Left cardiac atrium (tissue), 4 donors: Measurements from ENCODE around the gene PHYH. TPM values are rescaled to one million over a fixed set of nuclear protein-coding genes. Genes with fewer than 3 reads are reported as not detected.
A peak's percentile ranks its signal among the peaks of the same experiment; 100 is the strongest.
"Not testable (repeated sequence)": the region's sequence is repeated elsewhere in the genome, so short reads cannot be mapped to it uniquely, and the experiment has no call there.

Experiments used
- ATAC-seq, 2 donors: fragments of 200-7000 bp; cut with Tn5 transposase; one replicate each; pipeline ENCODE4 v1.9.1; 2020; ENCODE audit warnings: mild to moderate bottlenecking in 2 of 2, moderate library complexity in 2 of 2
- DNase-seq: peaks from one replicate; pipeline ENCODE4 v3.0.0-alpha.2; 2020
- intact Hi-C, 2 donors: fragments of 100-400 bp; cut with DNase I; formaldehyde crosslinking; loops; one replicate each; pipeline versions ENCODE4 v1.14.1 to v1.15.1; 2022 to 2023
- total RNA-seq, 2 donors: library from RNA; stranded (reverse); fragmentation: NEBNext Ultra II Directional; extraction: Animal tissue kit (Norgen Biotek cat#: 25700); gene quantifications; one replicate each; pipeline ENCODE4 v1.2.1, GENCODE V29; 2021
- donor health status: DM: no; HTN: yes; CAD: no.
- donor health status: DM: no; HTN: yes; CAD: no; lungs with severe emphysema.
- donor health status: DM: yes; HTN: yes; CAD: no.
- donor health status: Dilated cardiomyopathy.

The PHYH gene
- total RNA-seq, 2 donors from 2014 or later: 70.6 to 76.6 TPM

- no peak for ATAC-seq
- intact Hi-C loops: loop anchor here in 1 of 2 donors (10.0 kb wide), 1 partner anchor 119 kb away; the partner anchor contains the start of gene MCM10
- no peak for DNase-seq
Measured at GRCh38 chr10:13284050-13284449, 15.8 kb downstream of the PHYH start.

GRCh38 chr10:13282348-13282747 lies 17.5 kb downstream of the PHYH start:
- intact Hi-C loops: loop anchor here in 1 of 2 donors (10.0 kb wide), 1 partner anchor 118 kb away; the partner anchor contains the start of gene MCM10
- DNase-seq, ATAC-seq: not testable (repeated sequence)

DNA sequence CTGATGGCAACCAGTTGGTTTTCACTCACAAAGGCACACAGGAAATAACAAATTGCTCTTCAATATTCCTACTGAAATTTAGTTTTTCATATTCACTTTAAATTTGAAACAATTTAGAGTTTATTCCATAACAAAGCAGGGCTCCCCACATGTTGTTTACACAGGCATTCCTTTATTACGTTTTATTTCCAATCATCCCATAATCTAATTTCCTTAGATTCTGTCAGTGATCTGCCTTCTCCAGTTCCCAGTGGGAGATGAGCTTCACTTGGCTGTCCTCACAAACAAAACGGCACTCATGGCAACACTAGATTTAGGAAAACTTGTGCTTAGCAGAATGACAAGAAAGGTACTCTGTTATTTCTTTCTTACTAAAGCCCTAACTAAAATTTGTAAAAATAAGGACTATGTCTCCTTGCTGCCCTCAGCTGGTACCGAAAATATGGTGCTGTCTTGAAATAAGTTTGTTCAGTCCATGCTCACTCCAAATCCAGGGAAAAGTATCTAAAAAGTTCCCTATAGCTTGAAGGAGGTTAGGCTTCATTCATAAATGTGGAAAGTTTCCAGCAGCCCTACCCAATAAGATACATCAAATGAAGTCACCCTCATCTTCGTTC lies 23.0 kb downstream of the PHYH start:
- intact Hi-C loops: no loop called here
- ATAC-seq: no peak
- DNase-seq: no peak

DNA sequence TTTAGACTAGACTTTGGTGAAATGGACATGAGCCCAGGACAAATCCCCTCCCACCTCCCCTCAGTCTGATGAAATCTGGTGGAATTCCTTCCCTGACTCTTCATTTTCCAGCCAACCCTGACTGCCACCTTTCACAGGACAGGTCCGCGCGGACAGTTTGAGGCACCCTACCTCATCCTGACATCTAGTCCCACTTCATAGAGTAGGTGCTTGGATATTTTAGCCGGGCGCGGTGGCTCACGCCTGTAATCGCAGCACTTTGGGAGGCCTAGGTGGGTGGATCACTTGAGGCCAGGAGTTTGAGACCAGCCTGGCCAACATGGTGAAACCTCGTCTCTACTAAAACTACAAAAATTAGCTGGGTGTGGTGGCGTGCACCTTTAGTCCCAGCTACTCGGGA lies 23.7 kb downstream of the PHYH start:
- intact Hi-C loops, ATAC-seq, DNase-seq: not testable (repeated sequence)

DNA sequence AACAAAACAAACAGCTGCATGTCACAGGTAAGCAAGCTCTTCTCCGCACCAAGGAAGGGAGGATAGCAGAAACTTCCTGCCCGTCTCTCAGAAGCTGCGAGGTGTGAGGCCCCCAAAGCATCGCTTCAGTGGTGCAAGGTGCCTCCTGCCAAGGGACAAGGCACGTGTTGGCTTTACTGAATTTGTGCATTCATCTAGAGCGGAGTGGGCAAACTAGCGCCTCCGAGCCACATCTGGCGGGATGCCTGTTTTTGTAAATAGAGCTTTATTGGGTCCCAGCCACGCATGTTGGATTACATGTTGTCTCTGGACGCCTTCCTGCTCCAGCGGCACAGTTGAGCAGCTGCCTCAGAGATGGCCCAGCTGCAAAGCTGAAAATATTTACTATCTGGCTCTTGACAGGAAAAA lies 27.7 kb downstream of the PHYH start:
- peak; percentile 46 for DNase-seq
- ATAC-seq: peak; percentile 75 to 79
- intact Hi-C loops: no loop called here

- intact Hi-C loops: no loop called here
- ATAC-seq (peak; percentile 53), DNase-seq (peak; percentile 50)
Measured at GRCh38 chr10:13271552-13272163, 28.2 kb downstream of the PHYH start.

- no peak for DNase-seq
- peak in 1 of 2 donors; percentile 79 for ATAC-seq
- intact Hi-C loops: no loop called here
Measured at GRCh38 chr10:13270877-13271551, 28.9 kb downstream of the PHYH start.

GRCh38 chr10:13268841-13269240 lies 31.0 kb downstream of the PHYH start:
- ATAC-seq (no peak), DNase-seq (no peak)
- intact Hi-C loops: no loop called here

DNA sequence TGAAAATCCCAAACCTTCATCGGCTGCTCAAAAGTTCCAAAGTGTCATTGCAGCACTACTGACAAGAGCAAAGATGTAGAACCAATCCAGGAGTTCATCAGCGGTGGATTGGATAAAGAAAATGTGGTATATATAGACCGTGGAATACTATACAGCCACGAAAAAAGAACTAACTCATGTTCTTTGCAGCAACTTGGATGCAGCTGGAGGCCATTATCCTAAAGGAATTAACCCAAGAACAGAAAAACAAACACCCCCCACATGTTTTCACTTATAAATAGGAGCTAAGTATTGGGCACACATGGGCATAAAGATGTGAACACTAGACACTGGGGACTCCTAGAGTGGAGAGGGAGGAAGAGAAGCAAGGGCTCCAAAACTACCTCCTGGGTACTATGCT lies 31.6 kb downstream of the PHYH start:
- DNase-seq (no peak), ATAC-seq (no peak)
- intact Hi-C loops: no loop called here

DNA sequence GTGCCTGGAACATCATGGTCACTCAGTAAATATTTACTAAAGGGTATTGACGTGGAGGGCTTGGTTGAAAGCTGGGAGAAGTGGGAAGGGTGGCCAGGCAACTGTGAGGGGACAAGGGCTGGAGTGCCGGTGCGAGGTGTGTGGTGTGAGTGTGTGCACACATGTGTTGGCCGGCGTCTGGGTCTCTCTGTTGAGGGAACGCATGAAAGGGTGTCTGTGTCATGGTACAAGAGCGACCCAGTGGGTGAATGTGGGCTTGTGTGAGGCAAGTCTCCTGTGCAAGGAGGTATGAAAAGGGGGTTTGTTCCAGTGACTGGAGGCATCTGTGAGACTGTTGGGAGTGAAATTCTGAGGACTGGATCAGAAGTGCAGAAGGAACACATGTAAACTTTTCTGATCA lies 36.3 kb downstream of the PHYH start:
- DNase-seq (no peak), ATAC-seq (no peak)
- intact Hi-C loops: no loop called here

DNA sequence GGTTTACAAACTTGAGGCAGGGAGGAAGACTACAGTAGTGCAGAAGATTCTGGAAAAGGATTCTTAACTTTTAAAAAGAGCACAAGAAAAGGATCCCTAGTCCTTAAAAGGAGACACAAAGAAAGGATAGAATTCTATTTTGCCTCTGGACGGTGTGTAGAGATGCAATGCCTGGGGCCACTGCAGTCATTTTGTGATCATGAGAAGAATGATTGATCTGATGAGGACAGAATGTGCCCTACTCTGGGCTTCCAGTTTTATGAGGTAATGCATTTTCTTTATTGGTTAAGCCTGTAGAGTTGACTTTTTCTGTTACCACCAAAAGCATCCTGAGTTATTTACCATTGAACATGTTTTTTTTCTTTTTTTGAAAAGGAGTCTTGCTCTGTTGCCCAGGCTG lies 37.4 kb downstream of the PHYH start:
- ATAC-seq (no peak), DNase-seq (no peak)
- intact Hi-C loops: no loop called here

DNA sequence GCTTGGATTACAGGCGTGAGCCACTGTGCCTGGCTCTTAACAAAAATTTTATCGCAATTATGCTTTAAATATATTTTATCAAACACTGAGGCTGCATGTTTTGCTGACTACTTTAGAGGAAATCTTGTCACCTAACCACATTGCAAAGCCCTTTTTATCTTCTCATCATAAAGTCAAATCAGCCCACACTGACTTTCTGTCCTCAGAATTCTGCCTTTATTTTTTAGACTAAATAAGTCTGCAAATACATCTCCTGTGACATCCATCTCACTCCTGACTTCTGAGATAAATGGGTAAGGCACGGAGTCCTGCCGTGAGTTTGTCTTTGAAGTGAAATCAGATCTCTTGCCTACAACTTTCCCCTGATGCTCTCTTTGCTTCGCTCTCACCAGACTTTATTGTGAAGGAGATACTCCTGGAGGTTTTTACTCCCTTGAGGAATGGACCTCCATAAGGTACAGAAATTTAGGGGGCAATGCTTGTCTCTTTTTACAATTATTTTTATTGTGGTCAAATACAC lies 42.2 kb downstream of the PHYH start:
- intact Hi-C loops: no loop called here
- ATAC-seq (no peak), DNase-seq (no peak)

DNA sequence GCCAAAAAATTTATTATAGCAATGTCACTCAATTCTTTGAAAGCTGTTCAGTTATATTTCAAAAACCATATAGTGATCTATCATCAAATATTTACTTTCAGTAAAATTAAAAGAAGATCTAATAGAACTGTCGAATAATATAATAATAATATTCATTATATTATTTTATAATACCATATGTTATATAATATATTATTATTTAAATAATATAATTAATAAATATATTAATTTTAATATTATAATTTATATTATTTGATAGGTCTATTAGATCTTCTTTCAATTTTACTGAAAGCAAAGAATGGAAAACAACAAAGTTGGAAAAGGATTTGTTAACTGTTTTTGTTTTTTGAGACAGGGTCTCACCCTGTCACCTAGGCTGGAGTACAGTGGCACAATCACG lies 43.2 kb downstream of the PHYH start:
- ATAC-seq (no peak), DNase-seq (no peak)
- intact Hi-C loops: no loop called here

DNA sequence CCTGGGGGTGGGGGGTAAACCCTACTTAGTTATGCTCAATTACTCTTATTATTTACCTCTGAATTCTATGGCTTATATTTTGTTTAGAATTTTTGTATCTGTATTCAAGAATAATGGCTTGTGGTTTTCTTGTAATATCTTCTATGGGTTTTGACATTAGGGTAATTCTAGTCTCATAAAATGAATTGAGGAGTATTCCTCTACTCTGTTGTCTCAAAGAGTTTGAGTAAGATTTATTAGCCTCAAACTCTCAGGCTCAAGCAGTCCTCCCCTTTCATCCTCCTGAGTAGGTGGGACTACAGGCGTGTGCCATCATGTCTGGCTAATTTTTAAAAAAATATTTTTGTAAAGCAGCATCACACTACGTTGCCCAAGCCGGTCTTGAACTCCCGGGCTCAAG lies 46.1 kb downstream of the PHYH start:
- intact Hi-C loops: no loop called here
- DNase-seq (no peak), ATAC-seq (no peak)

GRCh38 chr10:13247784-13248183 lies 52.1 kb downstream of the PHYH start:
- intact Hi-C loops: no loop called here
- no peak for ATAC-seq
- DNase-seq: no peak

GRCh38 chr10:13247246-13247645 lies 52.6 kb downstream of the PHYH start:
- DNase-seq (no peak), ATAC-seq (no peak)
- intact Hi-C loops: no loop called here

GRCh38 chr10:13242260-13242659 lies 57.6 kb downstream of the PHYH start:
- ATAC-seq, intact Hi-C loops, DNase-seq: not testable (repeated sequence)

DNA sequence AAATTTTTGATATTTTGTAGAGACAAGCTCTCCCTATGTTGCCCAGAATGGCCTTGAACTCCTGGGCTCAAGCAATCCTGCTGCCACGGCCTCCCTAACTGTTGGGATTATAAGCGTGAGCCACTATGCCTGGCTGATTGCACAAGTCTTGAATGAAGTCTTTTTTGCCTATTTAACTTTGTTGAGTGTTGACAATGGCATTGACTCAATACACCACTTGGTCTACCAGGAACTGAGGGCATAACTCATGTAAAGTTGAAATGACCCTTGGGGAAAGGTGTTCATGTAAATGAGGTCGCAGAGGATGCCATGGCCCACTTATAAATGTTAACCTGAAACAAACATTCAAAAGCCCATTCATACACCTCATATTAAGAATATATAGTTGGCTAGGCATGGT lies 58.3 kb downstream of the PHYH start:
- DNase-seq (no peak), ATAC-seq (no peak)
- intact Hi-C loops: no loop called here

GRCh38 chr10:13239923-13240322 lies 59.9 kb downstream of the PHYH start:
- no peak for DNase-seq
- intact Hi-C loops: no loop called here
- no peak for ATAC-seq
